GM23338 (cell line): Measurements from ENCODE around the gene MIEF2. TPM values are rescaled to one million over a fixed set of nuclear protein-coding genes. Genes with fewer than 3 reads are reported as not detected.

Source experiments
- ATAC-seq: fragments of 200-7000 bp; cut with Tn5 transposase; 3 replicates; pipeline ENCODE4 v1.9.1; 2020
- DNase-seq: peaks from one replicate; pipeline ENCODE4 v3.0.0-alpha.2; 2015; ENCODE audit warnings: low spot score
- H2AFZ ChIP-seq: fragments of 200-600 bp; sonication (generic); 2 replicates; pipeline ENCODE4 v1.8.0; 2016; ENCODE audit warnings: antibody characterized with exemption, mild to moderate bottlenecking, moderate library complexity
- H3F3A ChIP-seq: fragments of 200-600 bp; sonication (generic); replicated peaks from 2 replicates; pipeline ENCODE4 v1.8.0; 2017; ENCODE audit warnings: antibody characterized with exemption, mixed run types, low read depth
- H3K27ac ChIP-seq: fragments of 200-600 bp; sonication (generic); 2 replicates; pipeline ENCODE4 v1.6.1; 2016; ENCODE audit warnings: low read depth
- H3K27me3 ChIP-seq: fragments of 200-600 bp; sonication (generic); 2 replicates; pipeline ENCODE4 v1.8.0; 2016; ENCODE audit warnings: mild to moderate bottlenecking, mixed run types, moderate library complexity; ENCODE audit not compliant: insufficient read depth
- H3K36me3 ChIP-seq: fragments of 200-600 bp; sonication (generic); 2 replicates; pipeline ENCODE4 v1.8.0; 2016; ENCODE audit warnings: mild to moderate bottlenecking; ENCODE audit not compliant: insufficient read depth
- H3K4me1 ChIP-seq: fragments of 200-600 bp; sonication (generic); 2 replicates; pipeline ENCODE4 v1.8.0; 2016; ENCODE audit warnings: mild to moderate bottlenecking, moderate library complexity; ENCODE audit not compliant: insufficient read depth
- H3K4me2 ChIP-seq: fragments of 200-600 bp; sonication (generic); 2 replicates; pipeline ENCODE4 v1.7.1; 2017; ENCODE audit warnings: mixed run types
- H3K4me3 ChIP-seq: fragments of 200-600 bp; sonication (generic); 2 replicates; pipeline ENCODE4 v1.6.1; 2016; ENCODE audit warnings: mixed run types
- H3K79me2 ChIP-seq: fragments of 200-600 bp; sonication (generic); replicated peaks from 2 replicates; pipeline ENCODE4 v1.8.0; 2017; ENCODE audit warnings: mild to moderate bottlenecking; ENCODE audit not compliant: insufficient read depth
- H3K9me2 ChIP-seq: fragments of 200-600 bp; sonication (generic); 2 replicates; pipeline ENCODE4 v1.8.0; 2017; ENCODE audit not compliant: insufficient read depth
- H4K20me1 ChIP-seq: fragments of 200-600 bp; sonication (generic); replicated peaks from 2 replicates; pipeline ENCODE4 v1.8.0; 2017; ENCODE audit warnings: mild to moderate bottlenecking; ENCODE audit not compliant: insufficient read depth
- H3K27ac Mint-ChIP-seq: 2 replicates; pipeline ENCODE4 v1.8.0; 2020; ENCODE audit warnings: inconsistent platforms, mild to moderate bottlenecking, moderate library complexity, mixed read lengths
- H3K27me3 Mint-ChIP-seq: 3 replicates; pipeline ENCODE4 v1.8.0; 2022; ENCODE audit warnings: low read depth, mild to moderate bottlenecking, moderate library complexity, mixed read lengths, inconsistent platforms; ENCODE audit not compliant: insufficient read depth, poor library complexity
- H3K36me3 Mint-ChIP-seq: 3 replicates; pipeline ENCODE4 v1.8.0; 2021; ENCODE audit warnings: low read depth, mild to moderate bottlenecking, inconsistent platforms, moderate library complexity, mixed read lengths
- H3K4me1 Mint-ChIP-seq: 3 replicates; pipeline ENCODE4 v1.8.0; 2020; ENCODE audit warnings: mild to moderate bottlenecking, inconsistent platforms, mixed read lengths
- H3K4me3 Mint-ChIP-seq: 3 replicates; pipeline ENCODE4 v1.8.0; 2021; ENCODE audit warnings: moderate library complexity, mild to moderate bottlenecking, inconsistent platforms, mixed read lengths
- H3K9me3 Mint-ChIP-seq: 3 replicates; pipeline ENCODE4 v1.8.0; 2020; ENCODE audit warnings: moderate library complexity, mild to moderate bottlenecking, inconsistent platforms, mixed read lengths
- CREB1 ChIP-seq: fragments of 250-450 bp; sonication (Bioruptor Pico); IDR thresholded peaks from 2 replicates; pipeline ENCODE4 v1.5.0; 2020; ENCODE audit warnings: low read depth, mild to moderate bottlenecking, moderate library complexity
- EZH2 ChIP-seq: fragments of 200-600 bp; sonication (generic); IDR thresholded peaks from one replicate; pipeline ENCODE4 v1.8.0; 2017; ENCODE audit warnings: antibody characterized with exemption, mild to moderate bottlenecking, low read depth; ENCODE audit not compliant: unreplicated experiment
- EZH2phosphoT487 ChIP-seq: fragments of 200-600 bp; sonication (generic); IDR thresholded peaks from one replicate; pipeline ENCODE4 v1.8.1; 2018; ENCODE audit warnings: antibody characterized with exemption; ENCODE audit not compliant: unreplicated experiment
- JUNB ChIP-seq: IDR thresholded peaks from one replicate; pipeline ENCODE4 v1.6.1; 2016; ENCODE audit warnings: antibody characterized with exemption; ENCODE audit not compliant: unreplicated experiment
- NANOG ChIP-seq: IDR thresholded peaks from 2 replicates; pipeline ENCODE4 v1.6.1; 2016; ENCODE audit warnings: antibody characterized with exemption, borderline replicate concordance
- POLR2AphosphoS5 ChIP-seq: IDR thresholded peaks from 2 replicates; pipeline ENCODE4 v1.6.1; 2016; ENCODE audit warnings: antibody characterized with exemption, low read depth
- STAT1 ChIP-seq: IDR thresholded peaks from one replicate; pipeline ENCODE4 v1.6.1; 2016; ENCODE audit warnings: antibody characterized with exemption; ENCODE audit not compliant: unreplicated experiment
- ZNF114 ChIP-seq: fragments of 250-450 bp; sonication (Bioruptor Pico); IDR thresholded peaks from 2 replicates; pipeline ENCODE4 v1.5.0; 2020; ENCODE audit warnings: mild to moderate bottlenecking, moderate library complexity
- ZNF331 ChIP-seq: fragments of 250-450 bp; sonication (Bioruptor Pico); IDR thresholded peaks from 2 replicates; pipeline ENCODE4 v1.5.0; 2020; ENCODE audit warnings: low read depth, mild to moderate bottlenecking, moderate library complexity
- polyA plus RNA-seq: library from polyadenylated mRNA; unstranded; fragments of >200 nt; fragmentation: Nextera tagmentation; extraction: Ambion mirVana; gene quantifications from 2 replicates; pipeline ENCODE4 v1.2.1, GENCODE V29; 2016
- total RNA-seq: library from RNA; depleted of rRNA; stranded (reverse); fragments of >200 nt; shearing (Covaris generic); gene quantifications from 2 replicates; pipeline ENCODE4 v1.2.3, GENCODE V29; 2014
- TF ChIP-seq, protein P1 (sequence below): IDR thresholded peaks from 2 replicates; pipeline ENCODE4 v1.6.1; 2016; ENCODE audit warnings: antibody characterized with exemption
- TF ChIP-seq, protein P2 (sequence below), 2 experiments: fragments of 200-600 bp in 1 of 2; sonication (generic) in 1 of 2; conservative IDR thresholded peaks; 2 replicates each; pipeline versions ENCODE4 v1.5.1 to v1.6.1; 2016 to 2017; ENCODE audit warnings: antibody characterized with exemption in 2 of 2, low read depth in 2 of 2, mild to moderate bottlenecking in 2 of 2, moderate library complexity in 1 of 2
- TF ChIP-seq, protein P3 (sequence below): fragments of 250-450 bp; sonication (Bioruptor Pico); IDR thresholded peaks from 2 replicates; pipeline ENCODE4 v1.5.0; 2020; ENCODE audit warnings: mild to moderate bottlenecking, moderate library complexity
- TF ChIP-seq, protein P4 (sequence below): IDR thresholded peaks from one replicate; pipeline ENCODE4 v1.6.1; 2018; ENCODE audit warnings: antibody characterized with exemption; ENCODE audit not compliant: unreplicated experiment

The MIEF2 gene
- total and polyA plus RNA-seq, 2 experiments from 2014 or later = 8.2 to 26.5 TPM

DNA sequence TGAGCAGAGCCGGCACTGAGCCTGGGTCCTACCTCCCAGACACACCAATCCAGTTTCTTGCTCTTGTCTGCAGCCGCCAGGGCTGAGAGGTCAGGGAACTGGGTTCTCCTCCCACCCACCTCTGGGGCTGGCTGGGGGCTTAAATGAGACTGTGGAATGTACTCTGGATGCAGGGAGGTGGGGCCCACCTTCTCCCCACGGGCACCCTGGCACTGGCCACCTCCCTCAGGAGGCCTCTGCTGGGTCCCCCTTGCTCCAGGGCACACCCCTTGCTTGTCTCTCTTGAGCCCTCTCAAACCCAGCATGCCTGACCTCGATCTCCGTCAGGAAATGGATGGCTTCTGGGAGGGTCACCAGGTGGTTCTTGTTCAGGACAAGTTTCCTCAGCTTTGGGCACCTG is 8.3 kb upstream of the MIEF2 start:
- Mint-ChIP-seq H3K27ac (no peak overlapping the region), H3K4me3 (no peak overlapping the region), H3K36me3 (peaks cover 75% of the 10 kb centered on the region), H3K27me3 (peaks cover 21% of the 10 kb centered on the region), H3K4me1 (peaks cover 13% of the 10 kb centered on the region), H3K9me3 (no peaks in the 10 kb centered on the region; the same call in 2 of the 3 replicates)
- Histone ChIP-seq H3K79me2 (peaks cover 19% of the 10 kb centered on the region), H4K20me1 (peaks cover 4% of the 10 kb centered on the region), H3K4me3 (no peak overlapping the region), H3K9me2 (no peaks in the 10 kb centered on the region), H3K4me2 (no peak overlapping the region), H3K27me3 (no peaks in the 10 kb centered on the region), H3K4me1 (peaks cover 5% of the 10 kb centered on the region), H2AFZ (no peak overlapping the region), H3K36me3 (peaks cover 19% of the 10 kb centered on the region), H3K27ac (no peak overlapping the region), H3F3A (peaks cover 19% of the 10 kb centered on the region)
- no peak for TF ChIP-seq STAT1
- TF ChIP-seq, protein P1, sequence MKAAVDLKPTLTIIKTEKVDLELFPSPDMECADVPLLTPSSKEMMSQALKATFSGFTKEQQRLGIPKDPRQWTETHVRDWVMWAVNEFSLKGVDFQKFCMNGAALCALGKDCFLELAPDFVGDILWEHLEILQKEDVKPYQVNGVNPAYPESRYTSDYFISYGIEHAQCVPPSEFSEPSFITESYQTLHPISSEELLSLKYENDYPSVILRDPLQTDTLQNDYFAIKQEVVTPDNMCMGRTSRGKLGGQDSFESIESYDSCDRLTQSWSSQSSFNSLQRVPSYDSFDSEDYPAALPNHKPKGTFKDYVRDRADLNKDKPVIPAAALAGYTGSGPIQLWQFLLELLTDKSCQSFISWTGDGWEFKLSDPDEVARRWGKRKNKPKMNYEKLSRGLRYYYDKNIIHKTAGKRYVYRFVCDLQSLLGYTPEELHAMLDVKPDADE = no peak
- TF ChIP-seq ZNF331 = no peak
- TF ChIP-seq EZH2phosphoT487 = no peak
- no peak for TF ChIP-seq ZNF114 (CRISPR knock-in tag)
- no peak for TF ChIP-seq JUNB
- TF ChIP-seq, protein P2, sequence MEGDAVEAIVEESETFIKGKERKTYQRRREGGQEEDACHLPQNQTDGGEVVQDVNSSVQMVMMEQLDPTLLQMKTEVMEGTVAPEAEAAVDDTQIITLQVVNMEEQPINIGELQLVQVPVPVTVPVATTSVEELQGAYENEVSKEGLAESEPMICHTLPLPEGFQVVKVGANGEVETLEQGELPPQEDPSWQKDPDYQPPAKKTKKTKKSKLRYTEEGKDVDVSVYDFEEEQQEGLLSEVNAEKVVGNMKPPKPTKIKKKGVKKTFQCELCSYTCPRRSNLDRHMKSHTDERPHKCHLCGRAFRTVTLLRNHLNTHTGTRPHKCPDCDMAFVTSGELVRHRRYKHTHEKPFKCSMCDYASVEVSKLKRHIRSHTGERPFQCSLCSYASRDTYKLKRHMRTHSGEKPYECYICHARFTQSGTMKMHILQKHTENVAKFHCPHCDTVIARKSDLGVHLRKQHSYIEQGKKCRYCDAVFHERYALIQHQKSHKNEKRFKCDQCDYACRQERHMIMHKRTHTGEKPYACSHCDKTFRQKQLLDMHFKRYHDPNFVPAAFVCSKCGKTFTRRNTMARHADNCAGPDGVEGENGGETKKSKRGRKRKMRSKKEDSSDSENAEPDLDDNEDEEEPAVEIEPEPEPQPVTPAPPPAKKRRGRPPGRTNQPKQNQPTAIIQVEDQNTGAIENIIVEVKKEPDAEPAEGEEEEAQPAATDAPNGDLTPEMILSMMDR (conservative IDR thresholded peaks at IDR 0.05; ENCODE audit: low read depth in 2 of 2) = no peak
- TF ChIP-seq, protein P3, sequence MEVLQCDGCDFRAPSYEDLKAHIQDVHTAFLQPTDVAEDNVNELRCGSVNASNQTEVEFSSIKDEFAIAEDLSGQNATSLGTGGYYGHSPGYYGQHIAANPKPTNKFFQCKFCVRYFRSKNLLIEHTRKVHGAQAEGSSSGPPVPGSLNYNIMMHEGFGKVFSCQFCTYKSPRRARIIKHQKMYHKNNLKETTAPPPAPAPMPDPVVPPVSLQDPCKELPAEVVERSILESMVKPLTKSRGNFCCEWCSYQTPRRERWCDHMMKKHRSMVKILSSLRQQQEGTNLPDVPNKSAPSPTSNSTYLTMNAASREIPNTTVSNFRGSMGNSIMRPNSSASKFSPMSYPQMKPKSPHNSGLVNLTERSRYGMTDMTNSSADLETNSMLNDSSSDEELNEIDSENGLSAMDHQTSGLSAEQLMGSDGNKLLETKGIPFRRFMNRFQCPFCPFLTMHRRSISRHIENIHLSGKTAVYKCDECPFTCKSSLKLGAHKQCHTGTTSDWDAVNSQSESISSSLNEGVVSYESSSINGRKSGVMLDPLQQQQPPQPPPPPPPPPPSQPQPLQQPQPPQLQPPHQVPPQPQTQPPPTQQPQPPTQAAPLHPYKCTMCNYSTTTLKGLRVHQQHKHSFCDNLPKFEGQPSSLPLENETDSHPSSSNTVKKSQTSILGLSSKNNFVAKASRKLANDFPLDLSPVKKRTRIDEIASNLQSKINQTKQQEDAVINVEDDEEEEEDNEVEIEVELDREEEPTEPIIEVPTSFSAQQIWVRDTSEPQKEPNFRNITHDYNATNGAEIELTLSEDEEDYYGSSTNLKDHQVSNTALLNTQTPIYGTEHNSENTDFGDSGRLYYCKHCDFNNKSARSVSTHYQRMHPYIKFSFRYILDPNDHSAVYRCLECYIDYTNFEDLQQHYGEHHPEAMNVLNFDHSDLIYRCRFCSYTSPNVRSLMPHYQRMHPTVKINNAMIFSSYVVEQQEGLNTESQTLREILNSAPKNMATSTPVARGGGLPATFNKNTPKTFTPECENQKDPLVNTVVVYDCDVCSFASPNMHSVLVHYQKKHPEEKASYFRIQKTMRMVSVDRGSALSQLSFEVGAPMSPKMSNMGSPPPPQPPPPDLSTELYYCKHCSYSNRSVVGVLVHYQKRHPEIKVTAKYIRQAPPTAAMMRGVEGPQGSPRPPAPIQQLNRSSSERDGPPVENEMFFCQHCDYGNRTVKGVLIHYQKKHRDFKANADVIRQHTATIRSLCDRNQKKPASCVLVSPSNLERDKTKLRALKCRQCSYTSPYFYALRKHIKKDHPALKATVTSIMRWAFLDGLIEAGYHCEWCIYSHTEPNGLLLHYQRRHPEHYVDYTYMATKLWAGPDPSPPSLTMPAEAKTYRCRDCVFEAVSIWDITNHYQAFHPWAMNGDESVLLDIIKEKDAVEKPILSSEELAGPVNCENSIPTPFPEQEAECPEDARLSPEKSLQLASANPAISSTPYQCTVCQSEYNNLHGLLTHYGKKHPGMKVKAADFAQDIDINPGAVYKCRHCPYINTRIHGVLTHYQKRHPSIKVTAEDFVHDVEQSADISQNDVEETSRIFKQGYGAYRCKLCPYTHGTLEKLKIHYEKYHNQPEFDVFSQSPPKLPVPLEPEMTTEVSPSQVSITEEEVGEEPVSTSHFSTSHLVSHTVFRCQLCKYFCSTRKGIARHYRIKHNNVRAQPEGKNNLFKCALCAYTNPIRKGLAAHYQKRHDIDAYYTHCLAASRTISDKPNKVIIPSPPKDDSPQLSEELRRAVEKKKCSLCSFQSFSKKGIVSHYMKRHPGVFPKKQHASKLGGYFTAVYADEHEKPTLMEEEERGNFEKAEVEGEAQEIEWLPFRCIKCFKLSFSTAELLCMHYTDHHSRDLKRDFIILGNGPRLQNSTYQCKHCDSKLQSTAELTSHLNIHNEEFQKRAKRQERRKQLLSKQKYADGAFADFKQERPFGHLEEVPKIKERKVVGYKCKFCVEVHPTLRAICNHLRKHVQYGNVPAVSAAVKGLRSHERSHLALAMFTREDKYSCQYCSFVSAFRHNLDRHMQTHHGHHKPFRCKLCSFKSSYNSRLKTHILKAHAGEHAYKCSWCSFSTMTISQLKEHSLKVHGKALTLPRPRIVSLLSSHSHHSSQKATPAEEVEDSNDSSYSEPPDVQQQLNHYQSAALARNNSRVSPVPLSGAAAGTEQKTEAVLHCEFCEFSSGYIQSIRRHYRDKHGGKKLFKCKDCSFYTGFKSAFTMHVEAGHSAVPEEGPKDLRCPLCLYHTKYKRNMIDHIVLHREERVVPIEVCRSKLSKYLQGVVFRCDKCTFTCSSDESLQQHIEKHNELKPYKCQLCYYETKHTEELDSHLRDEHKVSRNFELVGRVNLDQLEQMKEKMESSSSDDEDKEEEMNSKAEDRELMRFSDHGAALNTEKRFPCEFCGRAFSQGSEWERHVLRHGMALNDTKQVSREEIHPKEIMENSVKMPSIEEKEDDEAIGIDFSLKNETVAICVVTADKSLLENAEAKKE (CRISPR knock-in tag) = no peak
- TF ChIP-seq NANOG = no peak
- no peak for TF ChIP-seq POLR2AphosphoS5
- TF ChIP-seq, protein P4, sequence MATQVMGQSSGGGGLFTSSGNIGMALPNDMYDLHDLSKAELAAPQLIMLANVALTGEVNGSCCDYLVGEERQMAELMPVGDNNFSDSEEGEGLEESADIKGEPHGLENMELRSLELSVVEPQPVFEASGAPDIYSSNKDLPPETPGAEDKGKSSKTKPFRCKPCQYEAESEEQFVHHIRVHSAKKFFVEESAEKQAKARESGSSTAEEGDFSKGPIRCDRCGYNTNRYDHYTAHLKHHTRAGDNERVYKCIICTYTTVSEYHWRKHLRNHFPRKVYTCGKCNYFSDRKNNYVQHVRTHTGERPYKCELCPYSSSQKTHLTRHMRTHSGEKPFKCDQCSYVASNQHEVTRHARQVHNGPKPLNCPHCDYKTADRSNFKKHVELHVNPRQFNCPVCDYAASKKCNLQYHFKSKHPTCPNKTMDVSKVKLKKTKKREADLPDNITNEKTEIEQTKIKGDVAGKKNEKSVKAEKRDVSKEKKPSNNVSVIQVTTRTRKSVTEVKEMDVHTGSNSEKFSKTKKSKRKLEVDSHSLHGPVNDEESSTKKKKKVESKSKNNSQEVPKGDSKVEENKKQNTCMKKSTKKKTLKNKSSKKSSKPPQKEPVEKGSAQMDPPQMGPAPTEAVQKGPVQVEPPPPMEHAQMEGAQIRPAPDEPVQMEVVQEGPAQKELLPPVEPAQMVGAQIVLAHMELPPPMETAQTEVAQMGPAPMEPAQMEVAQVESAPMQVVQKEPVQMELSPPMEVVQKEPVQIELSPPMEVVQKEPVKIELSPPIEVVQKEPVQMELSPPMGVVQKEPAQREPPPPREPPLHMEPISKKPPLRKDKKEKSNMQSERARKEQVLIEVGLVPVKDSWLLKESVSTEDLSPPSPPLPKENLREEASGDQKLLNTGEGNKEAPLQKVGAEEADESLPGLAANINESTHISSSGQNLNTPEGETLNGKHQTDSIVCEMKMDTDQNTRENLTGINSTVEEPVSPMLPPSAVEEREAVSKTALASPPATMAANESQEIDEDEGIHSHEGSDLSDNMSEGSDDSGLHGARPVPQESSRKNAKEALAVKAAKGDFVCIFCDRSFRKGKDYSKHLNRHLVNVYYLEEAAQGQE = no peak
- TF ChIP-seq CREB1 (CRISPR knock-in tag) = no peak
- no peak for TF ChIP-seq EZH2
- DNase-seq (no peak), ATAC-seq (no peak)
